Pulmonary artery endothelial cell (primary cell): ENCODE results near the gene FANCC. TPM values are rescaled to one million over a fixed set of nuclear protein-coding genes. Genes with fewer than 3 reads are reported as not detected.

ENCODE experiments used
- DNase-seq: peaks from one replicate; pipeline ENCODE4 v3.0.0-alpha.2; 2011; ENCODE audit warnings: low read depth, low spot score
- total RNA-seq: library from RNA; depleted of rRNA; stranded (reverse); fragments of >200 nt; gene quantifications from 2 replicates; pipeline ENCODE4 v1.2.3, GENCODE V29; 2014

The FANCC gene
- total RNA-seq, 1 donor from 2014 or later: 5.1 TPM

- no peak for DNase-seq
These were observed 228.9 kb downstream of the FANCC start for GRCh38 chr9:95088421-95089161.

DNA sequence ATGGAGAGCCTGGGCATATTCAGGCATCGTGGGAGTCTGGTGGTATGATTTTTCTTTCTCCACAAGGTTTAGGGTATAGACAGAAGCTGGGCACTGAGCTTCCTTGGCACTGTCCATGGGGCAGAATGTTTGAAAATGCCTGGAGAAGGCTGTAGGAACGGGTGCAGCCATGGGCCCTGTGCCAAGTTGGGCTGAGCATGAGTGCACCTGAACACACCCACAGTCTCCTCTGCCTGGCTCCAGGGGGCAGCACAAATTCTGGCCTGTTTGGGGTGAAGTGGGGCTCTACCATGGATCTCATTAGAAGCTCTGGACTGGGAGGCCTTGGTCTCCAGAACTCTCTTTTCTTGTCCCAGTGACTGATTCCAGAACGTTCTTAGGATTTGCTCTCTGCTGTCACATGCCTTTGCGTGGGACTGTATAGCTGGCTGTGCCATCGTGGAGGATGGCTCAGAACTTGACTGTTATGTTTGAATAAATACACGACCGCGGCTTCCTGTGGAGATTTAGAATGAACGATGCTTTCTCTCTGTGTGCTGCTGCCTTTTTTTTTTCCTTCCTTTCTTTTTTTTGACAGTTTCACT, 229.8 kb downstream of the FANCC start:
- DNase-seq: no peak

DNA sequence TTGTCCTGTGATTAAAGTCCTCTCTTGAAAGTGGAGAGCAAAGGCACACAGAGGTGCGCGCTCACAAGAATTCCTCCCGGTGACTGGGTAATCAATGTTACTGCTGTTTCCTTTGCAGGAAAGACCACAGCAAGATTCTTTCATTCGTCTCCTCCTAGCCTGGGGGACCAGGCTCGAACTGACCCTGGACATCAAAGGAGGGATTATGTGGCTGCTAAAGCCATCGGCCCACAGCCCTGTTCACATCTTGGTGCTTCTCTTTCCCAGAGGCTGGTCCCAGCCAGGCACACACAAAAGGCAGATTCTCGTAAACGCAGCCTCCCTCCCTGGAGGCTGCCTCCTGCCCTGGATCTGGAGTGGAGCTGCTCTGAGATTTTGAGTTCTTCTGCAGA, 230.9 kb downstream of the FANCC start:
- no peak for DNase-seq

GRCh38 chr9:95085861-95086563, 231.5 kb downstream of the FANCC start:
- no peak for DNase-seq

GRCh38 chr9:95085036-95085770, 232.3 kb downstream of the FANCC start:
- DNase-seq: no peak

DNA sequence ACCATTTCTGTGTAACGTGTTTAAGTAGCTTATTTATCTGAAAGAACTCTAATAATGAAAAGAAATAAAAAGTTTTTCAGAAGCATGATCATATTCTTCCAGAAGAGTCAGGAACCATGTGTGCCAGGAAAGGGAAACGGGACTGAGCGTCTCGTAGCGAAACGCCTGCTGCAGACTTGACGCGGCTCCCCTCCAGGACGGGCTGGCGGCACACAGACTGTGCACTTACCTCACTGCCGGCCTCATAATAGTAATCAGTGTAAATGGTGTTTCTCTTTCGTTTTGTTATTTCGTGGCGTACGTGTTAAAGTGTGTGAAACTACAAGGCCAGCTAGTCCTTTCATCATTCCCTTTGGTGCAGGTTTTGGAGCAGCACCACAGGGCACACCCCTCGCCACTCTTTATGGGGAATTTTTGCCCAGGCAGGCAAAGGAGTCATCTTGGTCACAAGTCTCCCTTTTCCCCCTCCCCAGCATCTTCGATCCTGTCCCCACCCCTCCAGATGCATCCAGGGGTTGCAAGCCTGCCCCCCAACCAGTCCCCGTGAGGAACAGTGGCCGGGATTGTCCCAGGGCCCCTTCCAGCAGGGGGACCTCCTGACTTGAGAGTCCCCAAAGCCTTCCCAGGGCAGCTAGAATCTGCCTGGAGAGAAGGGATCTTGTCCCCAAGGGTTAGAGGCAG, 233.1 kb downstream of the FANCC start:
- no peak for DNase-seq

DNA sequence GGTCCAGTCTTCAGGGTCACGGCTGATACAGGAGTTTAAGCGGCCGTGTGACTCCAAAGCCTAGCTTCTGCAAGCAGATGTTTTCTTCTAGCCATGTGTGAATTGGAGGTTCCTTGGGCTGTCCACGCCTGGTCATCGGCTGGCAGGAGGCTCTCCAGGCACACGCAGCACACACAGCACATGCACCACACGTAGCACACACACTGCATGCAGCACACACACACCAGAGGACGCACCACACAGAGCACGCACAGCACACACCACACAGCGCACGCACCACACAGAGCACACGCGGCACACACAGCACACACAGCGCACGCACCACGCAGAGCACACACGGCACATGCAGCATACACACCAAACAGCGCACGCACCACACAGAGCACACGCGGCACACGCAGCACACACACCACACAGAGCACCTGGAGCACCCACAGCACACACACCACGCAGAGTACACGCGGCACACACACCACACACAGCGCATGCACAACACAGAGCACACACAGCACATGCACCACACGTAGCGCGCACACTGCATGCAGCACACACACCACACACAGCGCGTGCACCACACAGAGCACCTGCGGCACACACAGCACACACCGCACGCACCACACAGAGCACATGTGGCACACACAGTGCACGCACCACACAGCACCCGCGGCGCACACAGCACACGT, 234.3 kb downstream of the FANCC start:
- no peak for DNase-seq

GRCh38 chr9:95082401-95083084, 235.0 kb downstream of the FANCC start:
- DNase-seq: no peak

- no peak for DNase-seq
These were observed 235.5 kb downstream of the FANCC start for GRCh38 chr9:95081998-95082397.

GRCh38 chr9:95080961-95081647, 236.4 kb downstream of the FANCC start:
- DNase-seq: no peak

DNA sequence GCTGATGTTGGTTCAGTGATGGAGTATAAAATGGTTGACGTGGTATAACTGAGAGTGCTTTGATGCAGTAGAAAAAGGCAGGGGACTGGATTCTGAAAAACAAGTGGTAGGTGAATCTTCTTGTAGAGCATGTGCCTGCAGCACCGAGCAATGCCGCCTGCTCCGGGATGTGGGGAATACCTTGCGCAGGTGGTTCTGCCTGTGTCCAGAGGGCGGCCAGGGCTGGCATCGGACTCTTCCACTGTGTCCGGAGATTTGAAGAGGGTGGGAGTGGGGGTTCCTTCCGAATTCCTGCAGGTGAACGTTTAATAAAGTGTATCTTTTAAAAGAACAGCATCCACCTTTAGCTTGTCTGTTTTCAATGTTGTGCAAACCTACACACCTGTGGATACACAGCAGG, 238.0 kb downstream of the FANCC start:
- no peak for DNase-seq

GRCh38 chr9:95078939-95079338, 238.6 kb downstream of the FANCC start:
- DNase-seq: no peak

GRCh38 chr9:95078511-95078910, 239.0 kb downstream of the FANCC start:
- no peak for DNase-seq

DNA sequence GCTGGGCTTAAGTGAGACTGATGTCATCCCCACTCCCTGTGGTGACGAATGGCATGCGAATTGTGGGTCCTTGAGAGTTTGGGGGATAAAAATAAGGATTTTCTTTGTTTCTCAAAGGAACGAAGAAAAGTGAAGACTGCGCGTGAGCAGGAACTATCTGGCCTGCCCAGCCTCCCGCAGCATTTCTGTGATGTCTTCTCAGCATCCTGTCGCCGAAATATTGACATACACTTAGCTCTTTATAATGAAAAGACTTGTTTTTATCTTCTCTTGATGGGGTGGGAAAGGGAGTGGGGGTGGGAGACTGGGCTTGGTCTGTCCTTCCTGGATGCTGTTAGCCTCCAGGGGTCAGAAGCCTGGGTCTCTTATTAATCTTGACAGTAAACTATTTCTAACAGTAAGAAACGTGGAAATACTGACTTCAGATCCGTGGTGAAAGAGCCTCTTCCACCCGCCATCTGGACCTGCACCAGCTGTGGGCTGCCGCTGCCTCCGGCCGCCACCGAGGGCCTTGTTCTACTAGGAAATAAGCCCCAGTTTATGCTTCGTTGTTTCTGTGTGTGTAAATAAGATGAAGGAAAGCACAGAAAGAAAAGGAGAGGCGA, 239.6 kb downstream of the FANCC start:
- no peak for DNase-seq

DNA sequence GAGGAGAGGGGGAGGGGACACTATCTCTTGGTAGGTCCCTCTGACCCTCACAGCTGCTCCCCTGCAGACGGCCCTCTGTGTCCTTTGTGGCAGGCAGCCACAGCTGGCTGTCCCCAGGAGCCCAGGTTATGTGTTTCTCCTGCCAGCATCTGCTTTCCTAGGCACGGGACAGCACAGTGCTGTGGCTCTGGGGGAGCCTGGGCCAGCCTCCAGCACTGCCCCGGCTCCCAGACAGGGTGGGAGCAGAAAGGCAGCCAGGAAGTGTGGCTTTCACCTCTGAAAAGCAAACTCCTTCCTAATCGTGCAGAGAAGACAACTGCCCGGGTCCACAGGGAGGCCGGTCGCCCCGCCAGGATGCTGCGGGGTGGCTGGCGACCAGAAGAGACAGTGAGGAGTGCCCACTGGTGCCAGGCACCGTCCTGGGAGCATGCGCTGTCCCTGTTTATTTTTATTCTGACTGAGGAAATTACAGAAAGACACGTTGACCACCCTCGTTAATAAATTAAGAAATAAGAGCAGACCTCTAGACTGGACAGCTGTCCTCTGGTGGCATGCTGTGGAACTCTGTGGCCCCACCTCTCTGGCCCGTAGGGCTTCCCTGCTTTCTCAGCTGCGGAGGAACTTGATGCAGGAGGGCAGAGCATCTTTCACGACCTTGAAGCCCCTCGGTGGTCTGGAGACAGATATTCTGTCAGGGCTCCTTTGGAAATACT, 240.3 kb downstream of the FANCC start:
- no peak for DNase-seq

DNA sequence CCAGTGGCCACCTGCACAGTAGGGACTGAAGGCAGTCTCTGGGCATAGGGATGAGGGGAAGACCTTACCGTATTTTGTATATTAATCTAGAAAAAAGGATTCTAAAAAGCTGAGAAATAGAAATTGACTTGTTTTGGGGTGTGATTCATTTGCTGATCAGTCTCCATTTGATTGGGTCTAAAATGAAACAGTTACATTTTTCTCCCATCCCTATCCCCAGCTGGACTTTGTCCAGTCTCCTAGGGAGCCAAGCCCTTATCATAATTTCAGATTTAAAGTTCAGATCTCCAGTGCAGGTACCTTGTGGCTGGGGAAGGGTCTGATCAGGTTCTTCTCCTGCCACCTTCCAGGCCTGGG, 240.8 kb downstream of the FANCC start:
- DNase-seq: no peak

- DNase-seq: no peak
These were observed 241.8 kb downstream of the FANCC start for GRCh38 chr9:95075700-95076099.

- DNase-seq: no peak
These were observed 242.9 kb downstream of the FANCC start for GRCh38 chr9:95074632-95075031.

GRCh38 chr9:95073918-95074317, 243.6 kb downstream of the FANCC start:
- no peak for DNase-seq
